NB4 (cell line): ENCODE data around the gene TLN1.

Source experiments
- DNase-seq: peaks from one replicate; pipeline ENCODE4 v3.0.0; 2010; ENCODE audit warnings: low read depth
- H3K4me3 ChIP-seq: one replicate; pipeline ENCODE4 v1.5.1; 2011; ENCODE audit warnings: mild to moderate bottlenecking, low read depth, low read length, moderate library complexity
- MAX ChIP-seq: IDR thresholded peaks from 2 replicates; pipeline ENCODE4 v1.6.1; 2011; ENCODE audit warnings: low read depth, low read length
- MYC ChIP-seq: IDR thresholded peaks from 2 replicates; pipeline ENCODE4 v1.6.1; 2011; ENCODE audit warnings: low read depth, low read length
- POLR2A ChIP-seq: IDR thresholded peaks from 2 replicates; pipeline ENCODE4 v1.6.1; 2011; ENCODE audit warnings: mild to moderate bottlenecking; ENCODE audit not compliant: insufficient read length; ENCODE audit errors: extremely low read depth
- TF ChIP-seq, protein P1 (sequence below): IDR thresholded peaks from one replicate; pipeline ENCODE4 v1.5.1; 2012; ENCODE audit warnings: low read depth, low read length

Gene TLN1

DNA sequence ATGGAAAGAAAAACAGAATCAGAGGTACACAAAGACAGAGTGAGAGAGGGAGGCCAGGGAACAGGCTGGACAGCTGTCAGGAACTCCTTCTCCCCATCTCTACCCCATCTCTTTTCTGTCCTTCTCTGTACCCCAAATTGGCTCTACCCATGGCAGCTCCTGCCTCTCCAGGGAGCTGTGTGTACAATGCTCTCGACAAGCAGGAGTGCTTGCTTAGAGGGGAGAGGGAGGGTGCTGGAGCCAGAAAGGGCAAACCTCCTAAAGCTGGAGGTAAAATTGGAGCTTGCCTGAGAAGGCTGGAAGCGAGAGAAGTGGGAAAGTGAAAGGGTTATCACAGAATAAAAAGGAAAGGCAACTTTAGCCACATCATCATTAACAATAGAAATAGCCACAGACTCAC, 48.7 kb downstream of the TLN1 start:
- TF ChIP-seq, protein P1, sequence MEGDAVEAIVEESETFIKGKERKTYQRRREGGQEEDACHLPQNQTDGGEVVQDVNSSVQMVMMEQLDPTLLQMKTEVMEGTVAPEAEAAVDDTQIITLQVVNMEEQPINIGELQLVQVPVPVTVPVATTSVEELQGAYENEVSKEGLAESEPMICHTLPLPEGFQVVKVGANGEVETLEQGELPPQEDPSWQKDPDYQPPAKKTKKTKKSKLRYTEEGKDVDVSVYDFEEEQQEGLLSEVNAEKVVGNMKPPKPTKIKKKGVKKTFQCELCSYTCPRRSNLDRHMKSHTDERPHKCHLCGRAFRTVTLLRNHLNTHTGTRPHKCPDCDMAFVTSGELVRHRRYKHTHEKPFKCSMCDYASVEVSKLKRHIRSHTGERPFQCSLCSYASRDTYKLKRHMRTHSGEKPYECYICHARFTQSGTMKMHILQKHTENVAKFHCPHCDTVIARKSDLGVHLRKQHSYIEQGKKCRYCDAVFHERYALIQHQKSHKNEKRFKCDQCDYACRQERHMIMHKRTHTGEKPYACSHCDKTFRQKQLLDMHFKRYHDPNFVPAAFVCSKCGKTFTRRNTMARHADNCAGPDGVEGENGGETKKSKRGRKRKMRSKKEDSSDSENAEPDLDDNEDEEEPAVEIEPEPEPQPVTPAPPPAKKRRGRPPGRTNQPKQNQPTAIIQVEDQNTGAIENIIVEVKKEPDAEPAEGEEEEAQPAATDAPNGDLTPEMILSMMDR, result no peak
- no peak for TF ChIP-seq MYC
- no peak for TF ChIP-seq MAX
- no peak for TF ChIP-seq POLR2A
- no peak for DNase-seq
- no peak overlapping the region for H3K4me3 ChIP-seq

DNA sequence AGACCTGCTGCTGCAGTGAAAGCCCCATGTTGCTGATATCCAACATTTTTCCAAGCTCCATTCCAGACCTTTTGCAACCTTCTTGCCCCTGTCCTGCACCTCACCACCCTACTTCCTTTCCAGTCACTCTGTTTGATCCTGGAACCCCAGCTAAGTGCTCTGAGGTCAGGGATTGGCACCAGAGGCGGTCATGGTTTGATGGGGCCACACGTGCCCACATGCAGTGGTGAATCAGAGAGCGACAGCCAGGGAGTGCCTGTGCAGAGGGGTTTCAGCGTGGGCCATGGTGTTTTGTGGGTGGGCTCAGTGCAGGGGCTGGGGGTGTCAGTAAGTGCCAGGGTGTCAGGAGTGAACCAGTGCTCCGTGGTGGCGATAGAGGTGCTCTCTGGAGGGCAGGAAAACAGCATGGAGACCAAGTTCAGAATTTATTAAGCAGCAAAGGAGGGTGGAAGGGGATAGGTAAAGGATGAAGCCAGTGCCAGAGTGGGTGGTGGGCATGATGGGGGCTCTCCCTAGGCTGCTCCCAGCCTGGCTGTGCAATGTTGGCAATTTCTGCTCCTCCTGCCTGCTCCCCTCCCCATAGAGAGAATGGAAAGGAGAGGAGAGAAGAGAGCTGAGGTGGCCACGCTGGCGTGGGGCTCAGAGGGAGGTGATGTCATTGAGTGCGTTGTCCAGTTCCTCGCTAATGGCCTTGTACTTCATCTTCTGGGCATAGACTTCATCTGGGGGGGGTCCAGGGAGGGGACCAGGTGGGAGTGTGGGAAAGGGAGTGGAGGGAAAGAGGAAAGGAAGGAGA, 49.3 kb downstream of the TLN1 start:
- DNase-seq, result no peak
- TF ChIP-seq MYC (no peak), MAX (no peak), POLR2A (no peak)
- TF ChIP-seq, protein P1, result no peak
- no peak overlapping the region for H3K4me3 ChIP-seq

- no peak for DNase-seq
These were observed 49.9 kb downstream of the TLN1 start for GRCh38 chr9:35682051-35682450.

GRCh38 chr9:35681341-35682002, 50.5 kb downstream of the TLN1 start:
- H3K4me3 ChIP-seq, result no peak overlapping the region
- no peak for TF ChIP-seq MYC
- TF ChIP-seq, protein P1, result no peak
- no peak for TF ChIP-seq MAX
- TF ChIP-seq POLR2A, result no peak
- no peak for DNase-seq

More at GRCh38 chr9:35682051-35682450, 49.9 kb downstream of the TLN1 start:
- TF ChIP-seq POLR2A (no peak), MAX (no peak), MYC (no peak)
- TF ChIP-seq, protein P1, result no peak
- no peak overlapping the region for H3K4me3 ChIP-seq

GRCh38 chr9:35680331-35681105, 51.5 kb downstream of the TLN1 start:
- H3K4me3 ChIP-seq, result no peak overlapping the region
- DNase-seq, result peak; percentile 28
- TF ChIP-seq MAX (no peak), POLR2A (no peak), MYC (no peak)
- TF ChIP-seq, protein P1, result no peak
